Measurements from ENCODE around the gene HS3ST6.

HS3ST6 gene

GRCh38 chr16:1929578-1930337, 11.5 kb upstream of the HS3ST6 start:
- H3K4me3 Mint-ChIP-seq: peak overlapping the region; percentile 50
- H3K27ac Mint-ChIP-seq: no peak overlapping the region

GRCh38 chr16:1929105-1929504, 10.9 kb upstream of the HS3ST6 start:
- Mint-ChIP-seq H3K27me3 (ENCODE audit: low read depth, poor library complexity) (peaks cover 14% of the 10 kb centered on the region), H3K27ac (no peak overlapping the region), H3K4me1 (peaks cover 32% of the 10 kb centered on the region), H3K36me3 (ENCODE audit: low read depth) (no peaks in the 10 kb centered on the region), H3K4me3 (peak overlapping the region; percentile 73), H3K9me3 (no peaks in the 10 kb centered on the region)
- DNase-seq: no peak
- TF ChIP-seq CTCF (IDR thresholded peaks at IDR 0.05): no peak

More at GRCh38 chr16:1929578-1930337, 11.5 kb upstream of the HS3ST6 start:
- peak; percentile 98 for DNase-seq
- Mint-ChIP-seq H3K9me3 (no peaks in the 10 kb centered on the region), H3K36me3 (ENCODE audit: low read depth) (no peaks in the 10 kb centered on the region), H3K4me1 (peaks cover 27% of the 10 kb centered on the region), H3K27me3 (ENCODE audit: low read depth, poor library complexity) (peaks cover 14% of the 10 kb centered on the region)
- TF ChIP-seq CTCF (IDR thresholded peaks at IDR 0.05): peak; percentile 79

- Mint-ChIP-seq H3K9me3 (no peaks in the 10 kb centered on the region), H3K4me1 (peaks cover 41% of the 10 kb centered on the region), H3K4me3 (no peak overlapping the region), H3K36me3 (ENCODE audit: low read depth) (no peaks in the 10 kb centered on the region), H3K27me3 (ENCODE audit: low read depth, poor library complexity) (peaks cover 37% of the 10 kb centered on the region), H3K27ac (no peak overlapping the region)
- no peak for DNase-seq
- TF ChIP-seq CTCF (IDR thresholded peaks at IDR 0.05): no peak
These were observed 8.1 kb upstream of the HS3ST6 start for GRCh38 chr16:1926271-1926670.

GRCh38 chr16:1924095-1924494, 5.9 kb upstream of the HS3ST6 start:
- Mint-ChIP-seq H3K27ac (no peak overlapping the region), H3K36me3 (ENCODE audit: low read depth) (no peaks in the 10 kb centered on the region), H3K27me3 (ENCODE audit: low read depth, poor library complexity) (peaks cover 52% of the 10 kb centered on the region), H3K9me3 (no peaks in the 10 kb centered on the region), H3K4me3 (no peak overlapping the region), H3K4me1 (peaks cover 50% of the 10 kb centered on the region)
- DNase-seq: no peak
- no peak for TF ChIP-seq CTCF (IDR thresholded peaks at IDR 0.05)

GRCh38 chr16:1923299-1924034, 5.3 kb upstream of the HS3ST6 start:
- DNase-seq: peak; percentile 76
- Mint-ChIP-seq H3K27me3 (ENCODE audit: low read depth, poor library complexity) (peaks cover 58% of the 10 kb centered on the region), H3K36me3 (ENCODE audit: low read depth) (no peaks in the 10 kb centered on the region), H3K27ac (no peak overlapping the region), H3K4me3 (no peak overlapping the region), H3K4me1 (peaks cover 51% of the 10 kb centered on the region), H3K9me3 (no peaks in the 10 kb centered on the region)
- TF ChIP-seq CTCF (IDR thresholded peaks at IDR 0.05): peak; percentile 55

Measured in nephron progenitor cell (in vitro differentiated cells).